GM21529 (cell line): ENCODE data around the gene PNMT.

Experiments
- ATAC-seq: cut with Tn5 transposase; IDR thresholded peaks from one replicate; pipeline ENCODE4 v1.9.1; 2021; ENCODE audit not compliant: unreplicated experiment

Gene PNMT

DNA sequence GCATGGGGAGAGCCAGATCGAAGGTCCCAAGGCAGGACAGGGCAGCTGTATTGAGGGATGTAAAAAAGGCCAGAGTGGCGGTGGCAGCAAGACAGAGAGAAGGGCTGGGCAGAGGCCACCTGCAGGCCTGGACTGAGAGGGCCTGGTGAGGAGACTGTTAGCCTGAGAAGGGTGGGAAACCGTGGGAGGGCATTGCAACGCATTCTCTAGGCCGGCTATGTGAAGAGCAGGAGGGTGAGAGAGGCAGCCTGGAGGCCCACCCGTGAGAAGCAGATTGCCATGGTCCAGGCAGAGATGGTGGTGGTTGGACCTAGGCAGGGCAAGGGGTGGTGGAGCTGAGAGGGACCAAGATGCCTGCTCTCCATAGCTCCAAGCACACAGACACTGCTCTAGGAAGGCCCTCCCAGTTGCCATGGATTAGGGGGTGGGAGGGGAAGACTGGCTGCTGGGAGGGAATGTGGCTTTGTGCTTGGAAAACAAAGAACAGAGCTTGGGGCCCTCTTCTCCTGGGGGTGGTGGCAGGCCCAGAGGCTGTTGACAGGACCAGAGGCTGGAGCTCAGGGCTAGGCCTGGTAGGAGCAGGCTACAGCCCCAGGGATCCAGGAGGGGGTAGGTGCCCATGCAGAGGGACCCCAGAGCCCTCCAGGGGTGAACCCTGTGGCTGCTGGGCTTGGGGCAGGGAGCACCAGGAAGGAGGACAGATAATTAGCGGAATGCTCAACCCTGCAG is 15.5 kb upstream of the PNMT start:
- no peak for ATAC-seq

DNA sequence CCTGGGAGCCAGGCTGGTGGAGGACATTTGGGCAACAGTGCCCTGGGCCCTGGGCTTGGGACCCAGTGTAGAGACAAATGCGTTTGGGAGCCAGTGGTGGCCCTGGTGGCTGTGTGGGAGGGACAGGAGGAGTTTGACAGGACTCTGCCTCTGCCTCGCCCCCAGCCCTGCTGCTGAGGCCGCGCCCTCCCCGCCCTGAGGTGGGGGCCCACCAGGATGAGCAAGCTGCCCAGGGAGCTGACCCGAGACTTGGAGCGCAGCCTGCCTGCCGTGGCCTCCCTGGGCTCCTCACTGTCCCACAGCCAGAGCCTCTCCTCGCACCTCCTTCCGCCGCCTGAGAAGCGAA is 15.0 kb upstream of the PNMT start:
- no peak for ATAC-seq

DNA sequence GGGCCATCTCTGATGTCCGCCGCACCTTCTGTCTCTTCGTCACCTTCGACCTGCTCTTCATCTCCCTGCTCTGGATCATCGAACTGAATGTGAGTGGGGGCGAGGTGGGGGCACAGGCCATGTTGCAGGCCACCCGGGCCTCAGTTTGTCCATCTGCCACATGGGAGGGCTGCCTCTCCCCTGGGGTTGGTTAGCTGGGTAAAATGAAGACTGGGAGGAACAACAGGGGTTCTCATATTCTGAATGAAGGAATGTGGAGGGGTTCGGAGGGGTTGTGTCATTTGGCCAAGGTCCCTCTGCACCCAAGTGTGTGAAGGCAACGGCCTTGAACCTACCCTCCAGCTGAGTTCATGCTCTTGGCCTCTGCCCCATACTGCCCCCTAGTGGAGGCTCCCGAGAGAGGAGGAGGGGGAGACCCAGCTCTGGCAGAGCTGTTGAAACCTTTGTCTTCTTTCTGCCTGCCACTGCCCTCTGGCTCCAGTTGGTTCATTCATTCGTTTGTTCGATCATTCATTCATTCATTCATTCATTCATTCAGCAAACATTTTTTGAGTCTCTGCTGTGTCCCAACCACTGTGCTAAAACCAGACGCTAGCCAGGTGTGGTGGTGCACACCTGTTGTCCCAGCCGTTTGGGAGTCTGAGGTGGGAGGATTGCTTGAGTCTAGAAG is 14.5 kb upstream of the PNMT start:
- no peak for ATAC-seq

DNA sequence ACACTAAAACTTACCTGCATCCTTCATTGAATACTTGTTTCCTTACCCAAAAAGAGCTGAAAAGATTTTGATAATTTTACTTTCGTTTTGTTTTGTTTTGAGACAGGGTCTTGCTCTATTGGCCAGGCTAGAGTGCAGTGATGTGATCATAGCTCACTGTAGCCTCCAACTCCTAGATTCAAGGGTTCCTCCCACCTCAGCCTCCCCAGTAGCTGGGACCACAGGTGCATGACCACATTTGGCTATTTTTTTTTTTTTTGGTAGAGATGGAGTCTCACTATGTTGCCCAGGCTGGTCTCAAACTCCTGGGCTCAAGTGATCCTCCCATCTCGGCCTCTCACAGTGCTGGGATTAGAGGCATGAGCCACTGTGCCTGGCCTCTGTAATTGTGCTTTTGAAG is 13.1 kb upstream of the PNMT start:
- no peak for ATAC-seq

DNA sequence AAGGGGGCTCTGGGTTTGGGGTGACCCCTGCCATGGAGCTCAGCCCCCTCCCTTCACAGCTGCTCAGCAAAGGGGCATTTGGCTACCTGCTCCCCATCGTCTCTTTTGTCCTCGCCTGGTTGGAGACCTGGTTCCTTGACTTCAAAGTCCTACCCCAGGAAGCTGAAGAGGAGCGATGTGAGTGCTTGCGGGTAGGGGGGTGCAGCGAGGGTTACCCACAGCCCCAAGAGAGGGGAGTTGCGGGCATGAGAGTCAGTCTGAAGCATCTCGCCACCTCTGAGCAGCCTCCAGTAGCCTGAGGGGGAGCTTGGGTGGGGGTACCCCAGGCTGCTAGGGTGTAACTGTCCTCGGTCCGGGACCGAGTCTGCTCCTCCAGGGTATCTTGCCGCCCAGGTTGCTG is 9.9 kb upstream of the PNMT start:
- no peak for ATAC-seq

DNA sequence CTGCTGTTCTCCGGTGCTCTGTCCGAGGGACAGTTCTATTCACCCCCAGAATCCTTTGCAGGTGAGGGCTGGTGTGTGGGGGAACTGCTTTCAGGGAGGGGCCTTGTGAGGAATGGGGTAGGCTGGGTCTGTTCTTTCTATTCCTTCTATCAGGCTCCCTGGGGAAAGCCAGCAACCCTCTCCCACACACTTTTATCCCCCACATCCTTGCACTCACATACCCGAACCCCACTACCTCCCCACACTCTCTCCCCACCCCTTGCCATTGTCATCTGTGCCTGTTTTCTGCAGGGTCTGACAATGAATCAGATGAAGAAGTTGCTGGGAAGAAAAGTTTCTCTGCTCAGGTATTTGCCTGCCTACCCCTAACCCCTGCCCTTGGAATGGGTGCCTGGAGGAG is 9.5 kb upstream of the PNMT start:
- no peak for ATAC-seq

DNA sequence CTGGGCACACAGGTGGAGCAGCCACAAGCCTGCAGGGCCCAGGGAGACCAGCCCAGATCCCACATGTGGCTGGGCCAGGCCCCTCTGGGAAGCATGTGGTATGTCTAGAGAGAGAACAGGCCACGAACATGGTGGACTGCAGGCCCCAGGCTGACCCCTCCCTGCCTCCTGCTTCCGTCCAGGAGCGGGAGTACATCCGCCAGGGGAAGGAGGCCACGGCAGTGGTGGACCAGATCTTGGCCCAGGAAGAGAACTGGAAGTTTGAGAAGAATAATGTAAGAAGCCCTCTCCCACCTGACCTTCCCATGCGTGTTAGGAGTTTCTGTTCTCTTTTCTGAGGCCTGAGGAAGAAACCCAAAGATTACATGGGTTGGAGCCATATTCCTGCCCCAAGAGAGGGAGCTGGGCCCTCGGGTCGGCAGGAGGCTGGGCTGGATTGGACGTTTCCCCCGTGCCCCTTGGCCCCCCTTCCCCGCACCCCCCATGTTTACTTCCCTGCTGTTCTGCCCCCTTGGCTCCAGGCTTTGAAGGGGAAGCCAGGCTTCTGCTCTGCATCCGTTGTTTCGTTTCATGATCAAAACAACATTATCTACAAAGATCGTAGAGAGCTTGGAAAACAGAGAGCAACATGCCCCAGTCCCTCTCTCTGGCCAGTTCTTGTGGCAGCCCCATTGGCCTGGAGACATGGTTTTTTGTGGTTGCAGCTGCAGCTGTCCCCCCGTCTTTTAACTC is 8.8 kb upstream of the PNMT start:
- no peak for ATAC-seq

DNA sequence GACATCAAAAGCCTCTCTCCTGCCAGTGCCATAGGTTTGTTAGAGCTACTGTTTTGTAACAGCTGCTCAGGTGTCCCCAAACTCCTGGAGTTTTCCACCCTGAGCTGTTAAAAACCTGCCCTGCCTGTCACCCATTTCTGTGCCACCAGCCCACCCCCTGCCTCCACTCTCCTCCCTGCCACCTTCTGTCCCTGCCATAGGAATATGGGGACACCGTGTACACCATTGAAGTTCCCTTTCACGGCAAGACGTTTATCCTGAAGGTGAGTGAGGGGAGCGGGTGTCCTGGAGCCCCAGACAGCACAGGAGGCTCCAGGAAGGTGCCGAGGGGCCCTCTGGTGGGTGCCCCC is 8.3 kb upstream of the PNMT start:
- ATAC-seq: no peak

DNA sequence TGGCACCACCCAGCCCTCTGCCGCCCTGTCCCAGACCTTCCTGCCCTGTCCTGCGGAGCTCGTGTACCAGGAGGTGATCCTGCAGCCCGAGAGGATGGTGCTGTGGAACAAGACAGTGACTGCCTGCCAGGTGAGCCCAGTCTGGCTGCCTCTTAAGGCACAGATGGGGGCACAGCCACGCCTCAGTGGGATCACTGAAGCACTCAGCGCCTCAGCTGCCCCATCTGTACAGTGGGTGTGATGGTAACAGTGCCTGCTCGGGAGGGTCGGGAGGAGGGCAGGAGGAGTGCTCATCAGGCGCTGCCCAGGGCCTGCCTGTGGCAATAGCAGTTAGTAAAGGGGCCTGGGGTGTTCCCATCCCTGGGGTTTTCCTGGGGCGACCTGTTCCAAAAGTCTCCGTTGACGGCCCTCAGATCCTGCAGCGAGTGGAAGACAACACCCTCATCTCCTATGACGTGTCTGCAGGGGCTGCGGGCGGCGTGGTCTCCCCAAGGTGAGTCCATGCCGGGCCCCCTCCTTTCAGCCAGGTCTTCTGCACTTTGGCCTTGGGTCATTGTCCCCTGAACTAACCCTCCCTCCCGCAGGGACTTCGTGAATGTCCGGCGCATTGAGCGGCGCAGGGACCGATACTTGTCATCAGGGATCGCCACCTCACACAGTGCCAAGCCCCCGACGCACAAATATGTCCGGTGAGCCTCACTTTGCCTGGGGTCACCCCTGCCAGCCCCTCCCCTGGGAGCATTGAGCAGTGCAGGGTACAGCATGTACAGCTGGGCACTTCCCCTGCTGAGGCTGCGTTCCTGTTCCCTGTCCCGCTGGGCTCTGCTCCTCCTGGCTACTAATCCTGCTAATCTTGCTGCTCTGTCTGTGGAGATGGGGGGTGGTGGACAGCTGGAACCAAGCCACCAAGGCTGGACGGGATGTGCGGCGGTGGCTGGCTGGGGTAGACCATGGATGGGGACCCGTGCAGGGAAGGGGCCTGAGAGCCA is 7.6 kb upstream of the PNMT start:
- no peak for ATAC-seq

DNA sequence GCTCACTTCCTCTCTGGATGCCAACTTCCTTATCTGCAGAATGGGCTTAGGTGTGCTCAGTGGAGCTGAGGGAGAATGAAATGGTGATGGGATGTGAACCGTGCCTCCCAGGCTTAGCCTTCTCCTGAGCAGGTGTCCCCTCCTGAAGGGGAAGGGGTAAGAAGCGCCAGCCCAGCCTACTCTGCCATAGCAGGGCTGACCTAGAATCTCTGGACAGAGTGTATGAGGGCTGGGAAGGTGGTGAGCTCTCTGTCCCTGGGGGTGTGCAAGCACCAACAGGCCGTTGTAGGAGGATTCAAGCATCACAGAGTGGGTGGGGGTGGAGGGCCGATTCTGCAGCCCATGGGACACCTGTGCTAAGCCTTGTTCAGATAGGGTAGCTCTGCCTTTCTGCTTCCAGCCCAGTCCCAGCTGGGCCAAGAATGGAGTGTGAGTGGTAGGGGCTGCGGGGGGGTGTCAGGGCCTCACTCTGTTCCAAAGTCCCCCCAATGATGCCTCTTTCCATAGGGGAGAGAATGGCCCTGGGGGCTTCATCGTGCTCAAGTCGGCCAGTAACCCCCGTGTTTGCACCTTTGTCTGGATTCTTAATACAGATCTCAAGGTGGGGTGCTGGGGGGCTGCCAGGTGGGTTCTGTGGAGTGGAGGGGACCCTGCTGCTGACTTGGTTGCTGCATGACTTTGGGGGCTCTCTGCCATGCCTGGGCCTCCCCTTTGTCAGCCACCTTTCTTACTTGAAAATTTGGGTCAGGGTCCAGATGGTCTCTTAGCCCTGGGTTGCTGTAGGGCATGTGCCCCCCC is 6.3 kb upstream of the PNMT start:
- ATAC-seq: no peak

DNA sequence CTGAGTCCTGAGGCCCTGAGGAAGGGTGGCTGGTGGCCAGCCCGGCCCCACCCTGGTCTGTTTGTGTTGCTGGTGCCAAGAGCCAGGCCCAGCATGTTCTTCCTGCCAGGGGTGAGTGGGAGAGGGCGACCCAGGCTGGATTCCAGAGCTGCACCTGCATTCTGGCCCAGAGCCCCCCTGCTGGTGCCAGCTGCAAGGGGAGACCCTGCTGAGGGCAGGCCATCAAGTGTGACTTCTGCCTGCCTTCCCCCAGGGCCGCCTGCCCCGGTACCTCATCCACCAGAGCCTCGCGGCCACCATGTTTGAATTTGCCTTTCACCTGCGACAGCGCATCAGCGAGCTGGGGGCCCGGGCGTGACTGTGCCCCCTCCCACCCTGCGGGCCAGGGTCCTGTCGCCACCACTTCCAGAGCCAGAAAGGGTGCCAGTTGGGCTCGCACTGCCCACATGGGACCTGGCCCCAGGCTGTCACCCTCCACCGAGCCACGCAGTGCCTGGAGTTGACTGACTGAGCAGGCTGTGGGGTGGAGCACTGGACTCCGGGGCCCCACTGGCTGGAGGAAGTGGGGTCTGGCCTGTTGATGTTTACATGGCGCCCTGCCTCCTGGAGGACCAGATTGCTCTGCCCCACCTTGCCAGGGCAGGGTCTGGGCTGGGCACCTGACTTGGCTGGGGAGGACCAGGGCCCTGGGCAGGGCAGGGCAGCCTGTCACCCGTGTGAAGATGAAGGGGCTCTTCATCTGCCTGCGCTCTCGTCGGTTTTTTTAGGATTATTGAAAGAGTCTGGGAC is 5.5 kb upstream of the PNMT start:
- no peak for ATAC-seq

DNA sequence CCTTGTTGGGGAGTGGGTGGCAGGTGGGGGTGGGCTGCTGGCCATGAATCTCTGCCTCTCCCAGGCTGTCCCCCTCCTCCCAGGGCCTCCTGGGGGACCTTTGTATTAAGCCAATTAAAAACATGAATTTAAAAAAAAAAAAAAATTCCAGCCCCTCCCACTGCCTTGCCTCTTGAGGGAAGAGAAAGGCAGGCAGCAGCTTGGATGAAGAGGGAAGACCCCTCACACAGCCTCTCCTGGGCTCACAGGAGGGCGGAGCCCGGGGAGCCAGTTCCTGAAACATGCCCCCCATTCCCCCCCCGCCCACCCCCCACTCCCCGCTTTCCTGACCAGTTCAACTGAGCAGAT is 4.9 kb upstream of the PNMT start:
- no peak for ATAC-seq

DNA sequence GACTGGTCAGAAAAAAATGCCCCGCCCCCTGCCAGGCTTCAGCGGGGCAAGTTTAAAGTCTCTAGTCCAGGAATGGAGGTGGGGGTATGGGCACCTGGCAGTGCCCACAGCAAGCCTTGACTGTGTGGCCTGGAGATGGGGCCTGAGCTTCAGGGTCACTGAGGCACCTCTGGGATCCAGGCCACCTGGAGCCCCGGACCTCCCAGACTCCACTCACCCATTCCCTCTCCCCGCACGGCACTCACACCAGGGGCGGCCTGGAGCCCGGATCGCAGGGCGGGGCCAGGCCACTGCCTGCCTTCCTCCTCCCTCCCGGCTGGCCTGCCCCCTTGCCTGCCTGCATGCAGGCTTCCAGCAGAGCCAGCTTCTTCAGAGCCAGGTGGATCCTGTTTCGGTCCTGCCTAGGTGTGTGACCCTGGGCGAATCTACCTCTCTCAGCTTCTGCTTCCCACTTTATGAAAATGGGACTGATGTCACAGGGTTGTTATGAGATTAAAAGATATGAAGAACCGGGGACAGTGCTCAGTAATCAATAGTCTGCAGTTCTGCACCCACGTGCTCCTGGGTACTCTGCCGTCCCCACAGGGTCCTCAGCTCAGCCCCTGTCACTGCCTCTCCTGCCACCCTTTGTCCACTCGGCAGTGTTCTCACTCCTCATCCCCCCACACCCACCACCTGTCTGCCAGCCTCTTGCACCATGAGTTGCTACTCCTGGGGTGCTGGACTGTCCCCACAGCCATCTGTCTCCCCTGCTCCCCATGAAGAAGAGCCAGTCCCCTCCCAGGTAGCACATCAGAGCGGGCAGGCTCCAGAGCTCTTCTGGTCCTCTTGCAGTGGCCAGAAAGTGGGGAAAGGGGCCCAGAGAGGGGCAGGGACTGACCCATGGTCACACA is 4.3 kb upstream of the PNMT start:
- no peak for ATAC-seq

DNA sequence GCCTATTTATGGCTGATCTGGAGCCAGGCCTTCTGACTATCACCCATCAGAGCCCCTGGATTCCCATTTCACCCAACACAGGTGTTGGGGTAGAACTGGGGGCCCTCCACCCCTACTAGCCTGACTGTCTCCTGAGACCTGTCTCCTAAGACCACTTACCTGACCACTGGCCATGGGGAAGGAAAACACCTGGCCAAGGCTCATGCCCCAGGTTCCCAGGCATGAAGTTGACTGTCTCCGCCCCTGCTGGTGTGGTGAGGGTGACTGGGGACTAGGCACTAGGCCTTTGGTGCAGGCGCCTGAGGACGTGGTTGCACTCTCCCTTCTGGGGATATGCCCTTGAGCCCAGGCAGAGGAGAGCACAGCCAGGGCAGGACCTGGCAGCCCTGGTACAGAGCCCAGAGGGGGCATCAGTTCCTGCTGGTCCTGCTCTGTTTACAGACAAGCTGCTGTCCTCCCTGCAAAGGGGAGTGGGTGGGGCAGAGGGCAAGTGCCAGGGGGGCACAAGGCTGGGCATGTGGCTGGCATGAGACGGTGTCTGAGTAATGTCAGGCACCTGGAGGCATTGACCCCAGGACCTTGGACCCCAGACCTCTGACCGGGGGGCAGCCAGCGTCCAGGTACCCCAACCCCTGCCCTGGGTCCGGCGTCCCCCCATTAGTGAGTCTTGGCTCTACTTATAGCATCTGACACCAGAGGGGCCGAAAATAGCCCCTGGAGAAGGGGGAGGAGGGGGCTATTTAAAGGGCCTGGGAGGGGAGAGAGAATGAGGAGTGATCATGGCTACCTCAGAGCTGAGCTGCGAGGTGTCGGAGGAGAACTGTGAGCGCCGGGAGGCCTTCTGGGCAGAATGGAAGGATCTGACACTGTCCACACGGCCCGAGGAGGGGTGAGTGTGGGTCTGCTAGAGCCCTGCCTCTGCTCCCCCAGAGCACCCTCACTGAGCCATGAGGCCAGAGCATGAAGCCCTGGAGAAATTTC is 3.4 kb upstream of the PNMT start, which contains the start of gene TCAP:
TSS of gene TCAP (plus strand) at position 769 of the 981 bp plus-strand sequence. CDS start at position 780, 11 bp downstream.
- no peak for ATAC-seq

DNA sequence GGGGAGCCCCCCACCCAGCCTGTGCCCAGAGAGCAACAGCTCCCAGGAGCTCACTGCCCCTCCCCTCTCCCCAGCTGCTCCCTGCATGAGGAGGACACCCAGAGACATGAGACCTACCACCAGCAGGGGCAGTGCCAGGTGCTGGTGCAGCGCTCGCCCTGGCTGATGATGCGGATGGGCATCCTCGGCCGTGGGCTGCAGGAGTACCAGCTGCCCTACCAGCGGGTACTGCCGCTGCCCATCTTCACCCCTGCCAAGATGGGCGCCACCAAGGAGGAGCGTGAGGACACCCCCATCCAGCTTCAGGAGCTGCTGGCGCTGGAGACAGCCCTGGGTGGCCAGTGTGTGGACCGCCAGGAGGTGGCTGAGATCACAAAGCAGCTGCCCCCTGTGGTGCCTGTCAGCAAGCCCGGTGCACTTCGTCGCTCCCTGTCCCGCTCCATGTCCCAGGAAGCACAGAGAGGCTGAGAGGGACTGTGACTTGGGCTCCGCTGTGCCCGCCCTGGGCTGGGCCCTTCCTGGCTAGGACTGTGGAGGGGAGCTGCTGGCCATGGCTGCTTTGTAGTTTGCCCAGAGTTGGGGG is 2.5 kb upstream of the PNMT start:
- no peak for ATAC-seq

DNA sequence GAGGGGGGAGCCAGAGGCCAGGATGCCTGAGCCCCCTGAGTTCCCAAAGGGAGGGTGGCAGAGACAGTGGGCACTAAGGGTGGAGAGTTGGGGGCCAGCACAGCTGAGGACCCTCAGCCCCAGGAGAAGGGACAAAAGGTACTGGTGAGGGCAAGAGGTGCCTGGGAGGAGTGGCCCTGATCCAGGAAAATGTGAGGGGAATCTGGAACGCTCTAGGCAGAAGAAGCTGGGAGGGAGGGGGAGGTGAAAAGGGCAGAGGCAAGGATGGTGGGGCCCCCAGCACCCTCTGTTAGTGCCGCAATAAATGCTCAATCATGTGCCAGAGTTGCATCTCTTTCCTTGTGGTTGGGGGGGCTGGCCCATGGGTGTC is 2.0 kb upstream of the PNMT start:
- ATAC-seq: no peak

DNA sequence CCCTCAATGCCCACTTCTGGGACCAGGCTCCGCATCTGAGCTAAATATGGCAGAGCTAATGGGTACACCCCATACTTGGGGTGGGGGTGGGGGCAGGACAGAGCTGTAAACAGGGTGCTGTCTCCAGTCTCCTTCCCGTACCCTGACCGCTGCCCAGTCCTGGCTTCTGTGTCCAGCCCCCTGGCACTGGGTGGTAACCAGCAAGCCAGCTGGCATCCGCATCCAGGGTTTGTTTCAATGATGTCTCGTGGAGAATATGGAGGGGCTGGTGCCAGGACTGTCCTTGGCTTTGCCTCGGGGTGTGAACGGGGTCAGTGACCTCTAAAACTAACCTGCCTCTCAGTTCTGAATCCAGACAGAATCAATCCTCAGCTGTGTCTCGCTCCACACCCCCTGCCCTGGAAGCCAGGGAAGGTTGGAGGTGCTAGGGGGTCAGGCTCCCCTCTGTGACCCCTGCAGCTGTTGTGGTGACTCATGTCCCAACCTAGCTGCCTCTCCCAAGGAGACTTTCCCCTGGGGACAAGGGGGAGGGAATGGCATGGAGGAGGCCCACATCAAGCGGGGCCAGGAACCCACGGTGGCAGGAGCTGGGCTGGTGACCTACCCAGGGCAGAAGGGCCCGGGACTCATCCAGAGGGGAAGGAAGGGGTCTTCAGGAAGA is 1.5 kb upstream of the PNMT start:
- no peak for ATAC-seq
